NCI-H1092 (cell line): ENCODE data around the gene IL12B.
"Not testable (repeated sequence)": the region's sequence is repeated elsewhere in the genome, so short reads cannot be mapped to it uniquely, and the experiment has no call there.

Experiments used
- DNase-seq: peaks from one replicate; lab custom pipeline; 2025; lab: John Stamatoyannopoulos, UW

The IL12B gene

GRCh38 chr5:159290741-159291140, 39.5 kb downstream of the IL12B start:
- no peak for DNase-seq

GRCh38 chr5:159286420-159287035, 43.8 kb downstream of the IL12B start:
- DNase-seq, result no peak

GRCh38 chr5:159274676-159275075, 55.6 kb downstream of the IL12B start:
- no peak for DNase-seq

GRCh38 chr5:159273923-159274322, 56.4 kb downstream of the IL12B start:
- no peak for DNase-seq

- no peak for DNase-seq
These were observed 60.6 kb downstream of the IL12B start for GRCh38 chr5:159269723-159270122.

- DNase-seq, result not testable (repeated sequence)
These were observed 63.5 kb downstream of the IL12B start for GRCh38 chr5:159266764-159267163.
